ENCODE results near the gene PPP1R9B.
A peak's percentile ranks its signal among the peaks of the same experiment; 100 is the strongest.

Gene PPP1R9B

GRCh38 chr17:50173335-50173941, 23.0 kb upstream of the PPP1R9B start:
- no peak for DNase-seq (ENCODE audit: low read depth)

GRCh38 chr17:50172936-50173334, 22.5 kb upstream of the PPP1R9B start:
- DNase-seq (ENCODE audit: low read depth) = no peak

- DNase-seq (ENCODE audit: low read depth) = no peak
These were observed 21.7 kb upstream of the PPP1R9B start for GRCh38 chr17:50172130-50172529.

- no peak for DNase-seq (ENCODE audit: low read depth)
These were observed 21.0 kb upstream of the PPP1R9B start for GRCh38 chr17:50171371-50172071.

GRCh38 chr17:50170662-50171370, 20.3 kb upstream of the PPP1R9B start:
- DNase-seq (ENCODE audit: low read depth) = no peak

- DNase-seq (ENCODE audit: low read depth) = no peak
These were observed 19.5 kb upstream of the PPP1R9B start for GRCh38 chr17:50169881-50170459.

GRCh38 chr17:50169121-50169764, 18.8 kb upstream of the PPP1R9B start:
- peak; percentile 28 for DNase-seq (ENCODE audit: low read depth)

- DNase-seq (ENCODE audit: low read depth) = no peak
These were observed 17.8 kb upstream of the PPP1R9B start for GRCh38 chr17:50168319-50168718.

- DNase-seq (ENCODE audit: low read depth) = no peak
These were observed 16.9 kb upstream of the PPP1R9B start for GRCh38 chr17:50167371-50167770.

GRCh38 chr17:50166518-50167181, 16.2 kb upstream of the PPP1R9B start:
- DNase-seq (ENCODE audit: low read depth) = no peak

GRCh38 chr17:50165867-50166517, 15.5 kb upstream of the PPP1R9B start, which contains the start of gene SGCA:
Gene SGCA, plus strand, starts transcription at chr17:50166005. Its CDS starts 36 bp downstream, at chr17:50166041.
- no peak for DNase-seq (ENCODE audit: low read depth)

GRCh38 chr17:50165466-50165865, 15.0 kb upstream of the PPP1R9B start:
- DNase-seq (ENCODE audit: low read depth) = no peak

GRCh38 chr17:50165066-50165465, 14.6 kb upstream of the PPP1R9B start:
- no peak for DNase-seq (ENCODE audit: low read depth)

- no peak for DNase-seq (ENCODE audit: low read depth)
These were observed 14.2 kb upstream of the PPP1R9B start for GRCh38 chr17:50164697-50164988.

GRCh38 chr17:50163843-50164696, 13.6 kb upstream of the PPP1R9B start:
- DNase-seq (ENCODE audit: low read depth) = no peak

- no peak for DNase-seq (ENCODE audit: low read depth)
These were observed 12.2 kb upstream of the PPP1R9B start for GRCh38 chr17:50162466-50163254.

- DNase-seq (ENCODE audit: low read depth) = no peak
These were observed 11.4 kb upstream of the PPP1R9B start for GRCh38 chr17:50161911-50162288.

GRCh38 chr17:50161023-50161910, 10.8 kb upstream of the PPP1R9B start:
- peak; percentile 91 for DNase-seq (ENCODE audit: low read depth)

GRCh38 chr17:50157891-50158290, 7.4 kb upstream of the PPP1R9B start:
- no peak for DNase-seq (ENCODE audit: low read depth)
